Fibroblast of skin of right biceps (primary cell): Measurements from ENCODE around the gene DMBX1.

Source experiments
- DNase-seq: peaks from one replicate; pipeline ENCODE4 v3.0.0-alpha.2; 2013

Gene DMBX1

GRCh38 chr1:46508757-46509156 is 19.1 kb downstream of the DMBX1 start:
- peak; percentile 73 for DNase-seq

GRCh38 chr1:46510341-46510997 is 20.8 kb downstream of the DMBX1 start:
- DNase-seq, result no peak

GRCh38 chr1:46510998-46511365 is 21.3 kb downstream of the DMBX1 start:
- DNase-seq, result no peak

- no peak for DNase-seq
These were observed 22.6 kb downstream of the DMBX1 start for GRCh38 chr1:46512135-46512791.

- DNase-seq, result no peak
These were observed 23.2 kb downstream of the DMBX1 start for GRCh38 chr1:46512792-46513190.

GRCh38 chr1:46513536-46513935 is 23.9 kb downstream of the DMBX1 start:
- DNase-seq, result no peak

GRCh38 chr1:46515576-46515975 is 25.9 kb downstream of the DMBX1 start:
- DNase-seq, result no peak

- no peak for DNase-seq
These were observed 26.7 kb downstream of the DMBX1 start for GRCh38 chr1:46516200-46516950.

GRCh38 chr1:46517010-46517600 is 27.5 kb downstream of the DMBX1 start:
- no peak for DNase-seq

GRCh38 chr1:46517932-46518498 is 28.4 kb downstream of the DMBX1 start:
- no peak for DNase-seq

- peak; percentile 30 for DNase-seq
These were observed 29.6 kb downstream of the DMBX1 start for GRCh38 chr1:46519209-46519608.

GRCh38 chr1:46520063-46520911 is 30.7 kb downstream of the DMBX1 start:
- DNase-seq, result peak; percentile 94

- DNase-seq, result no peak
These were observed 31.8 kb downstream of the DMBX1 start for GRCh38 chr1:46521414-46521813.

GRCh38 chr1:46522184-46522968 is 32.7 kb downstream of the DMBX1 start:
- DNase-seq, result peak; percentile 95

- no peak for DNase-seq
These were observed 33.3 kb downstream of the DMBX1 start for GRCh38 chr1:46522969-46523320.

- no peak for DNase-seq
These were observed 34.1 kb downstream of the DMBX1 start for GRCh38 chr1:46523496-46524353.

GRCh38 chr1:46524843-46525242 is 35.2 kb downstream of the DMBX1 start:
- no peak for DNase-seq

GRCh38 chr1:46525253-46525983 is 35.8 kb downstream of the DMBX1 start:
- no peak for DNase-seq

GRCh38 chr1:46526013-46526690 is 36.5 kb downstream of the DMBX1 start:
- no peak for DNase-seq
